Body of pancreas (tissue), 4 donors: ENCODE data around the gene SRRM4. TPM values are rescaled to one million over a fixed set of nuclear protein-coding genes. Genes with fewer than 3 reads are reported as not detected.
"Not testable (repeated sequence)": the region's sequence is repeated elsewhere in the genome, so short reads cannot be mapped to it uniquely, and the experiment has no call there.

Experiments
- ATAC-seq: fragments of 150-250 bp; one replicate; pipeline ENCODE4 v1.9.1; 2016
- DNase-seq, 4 donors: peaks; one replicate each; pipeline ENCODE4 v3.0.0-alpha.2; 2019
- H3K27ac ChIP-seq, 4 donors: fragments of 200-600 bp; sonication (generic); 1 replicate in 3 of 4; 2 replicates in 1 of 4; pipeline versions ENCODE4 v1.5.1 to v1.6.1; 2016 to 2019; ENCODE audit warnings: mild to moderate bottlenecking in 1 of 4, mixed read lengths in 1 of 4, moderate library complexity in 1 of 4
- H3K27me3 ChIP-seq, 2 donors: fragments of 200-600 bp; sonication (generic); one replicate each; pipeline ENCODE4 v1.6.0; 2016; ENCODE audit warnings: mild to moderate bottlenecking in 1 of 2
- H3K36me3 ChIP-seq, 2 donors: fragments of 200-600 bp; sonication (generic); replicated peaks in 1 of 2; 2 replicates each; pipeline ENCODE4 v1.5.1; 2016; ENCODE audit warnings: low read depth in 2 of 2; ENCODE audit not compliant: insufficient read depth in 1 of 2
- H3K4me1 ChIP-seq: fragments of 200-600 bp; sonication (generic); one replicate; pipeline ENCODE4 v1.6.0; 2016
- H3K4me3 ChIP-seq, 2 donors: fragments of 200-600 bp; sonication (generic); 1 replicate in 1 of 2; 2 replicates in 1 of 2; pipeline ENCODE4 v1.5.1; 2016 to 2019
- H3K9me3 ChIP-seq, 3 donors: fragments of 200-600 bp; sonication (generic); 1 replicate in 2 of 3; 2 replicates in 1 of 3; pipeline ENCODE4 v1.5.1; 2016
- POLR2A ChIP-seq, 3 donors: fragments of 450-650 bp; IDR thresholded peaks; one replicate each; pipeline ENCODE4 v1.6.1; 2016; ENCODE audit warnings: antibody characterized with exemption in 3 of 3, mild to moderate bottlenecking in 2 of 3
- WGBS, 2 donors: methylation state at CpG; one replicate each; pipeline ENCODE4 v1.1.5; 2017; 5-methylcytosine and 5-hydroxymethylcytosine counted together
- intact Hi-C: fragments of 100-400 bp; cut with DNase I; formaldehyde crosslinking; loops from one replicate; pipeline ENCODE4 v1.15.1; 2023
- total RNA-seq, 2 donors: library from RNA; depleted of rRNA; stranded (reverse); fragments of >200 nt; gene quantifications; one replicate each; pipeline ENCODE4 v1.1.0, GENCODE V29; 2016
- TF ChIP-seq, protein P1 (sequence below), 7 experiments: fragments of 450-650 bp in 4 of 7; fragments of 200-600 bp in 3 of 7; sonication (generic) in 3 of 7; IDR thresholded peaks; one replicate each; pipeline ENCODE4 v1.5.1; 2016 to 2019; ENCODE audit warnings: antibody characterized with exemption in 7 of 7

SRRM4 gene
- total RNA-seq, 2 donors from 2014 or later = not detected

GRCh38 chr12:119024356-119024755 is 43.0 kb downstream of the SRRM4 start:
- 41 to 53% methylated on average over 3 of the region's 3 CpGs for WGBS, 2 donors
- Histone ChIP-seq H3K4me3 (no peak overlapping the region), H3K9me3 (no peaks in the 10 kb centered on the region), H3K27ac (no peak overlapping the region), H3K36me3 (no peaks in the 10 kb centered on the region), H3K27me3 (no peaks in the 10 kb centered on the region), H3K4me1 (no peaks in the 10 kb centered on the region)
- intact Hi-C loops = no loop called here
- TF ChIP-seq, protein P1, sequence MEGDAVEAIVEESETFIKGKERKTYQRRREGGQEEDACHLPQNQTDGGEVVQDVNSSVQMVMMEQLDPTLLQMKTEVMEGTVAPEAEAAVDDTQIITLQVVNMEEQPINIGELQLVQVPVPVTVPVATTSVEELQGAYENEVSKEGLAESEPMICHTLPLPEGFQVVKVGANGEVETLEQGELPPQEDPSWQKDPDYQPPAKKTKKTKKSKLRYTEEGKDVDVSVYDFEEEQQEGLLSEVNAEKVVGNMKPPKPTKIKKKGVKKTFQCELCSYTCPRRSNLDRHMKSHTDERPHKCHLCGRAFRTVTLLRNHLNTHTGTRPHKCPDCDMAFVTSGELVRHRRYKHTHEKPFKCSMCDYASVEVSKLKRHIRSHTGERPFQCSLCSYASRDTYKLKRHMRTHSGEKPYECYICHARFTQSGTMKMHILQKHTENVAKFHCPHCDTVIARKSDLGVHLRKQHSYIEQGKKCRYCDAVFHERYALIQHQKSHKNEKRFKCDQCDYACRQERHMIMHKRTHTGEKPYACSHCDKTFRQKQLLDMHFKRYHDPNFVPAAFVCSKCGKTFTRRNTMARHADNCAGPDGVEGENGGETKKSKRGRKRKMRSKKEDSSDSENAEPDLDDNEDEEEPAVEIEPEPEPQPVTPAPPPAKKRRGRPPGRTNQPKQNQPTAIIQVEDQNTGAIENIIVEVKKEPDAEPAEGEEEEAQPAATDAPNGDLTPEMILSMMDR (IDR thresholded peaks at IDR 0.05) = no peak
- no peak for TF ChIP-seq POLR2A (IDR thresholded peaks at IDR 0.05)
- no peak for DNase-seq
- ATAC-seq = no peak

- WGBS, 2 donors = 84 to 90% methylated on average over 2 to 3 of the region's 3 CpGs
- Histone ChIP-seq H3K36me3 (no peaks in the 10 kb centered on the region), H3K4me1 (no peaks in the 10 kb centered on the region), H3K27me3 (no peaks in the 10 kb centered on the region), H3K27ac (no peak overlapping the region), H3K4me3 (no peak overlapping the region), H3K9me3 (no peaks in the 10 kb centered on the region)
- intact Hi-C loops = no loop called here
- ATAC-seq = no peak
- DNase-seq = no peak
- TF ChIP-seq POLR2A (IDR thresholded peaks at IDR 0.05) = no peak
- TF ChIP-seq, protein P1 (IDR thresholded peaks at IDR 0.05) = no peak
Measured at GRCh38 chr12:119025786-119026185, 44.4 kb downstream of the SRRM4 start.

GRCh38 chr12:119033332-119033731 is 52.0 kb downstream of the SRRM4 start:
- H3K4me1 ChIP-seq, H3K4me3 ChIP-seq, DNase-seq, H3K27me3 ChIP-seq, H3K9me3 ChIP-seq, H3K27ac ChIP-seq, H3K36me3 ChIP-seq, ATAC-seq: not testable (repeated sequence)
- WGBS, 2 donors = 87 to 94% methylated on average over 14 of the region's 14 CpGs
- intact Hi-C loops = loop anchor here (10.0 kb wide), 1 partner anchor 629 kb away; no protein-coding TSS in a partner anchor

GRCh38 chr12:119036878-119037825 is 55.8 kb downstream of the SRRM4 start:
- H3K4me1 ChIP-seq = no peaks in the 10 kb centered on the region
- intact Hi-C loops = loop anchor here (10.0 kb wide), 1 partner anchor 632 kb away; no protein-coding TSS in a partner anchor
- ATAC-seq (no peak), DNase-seq (peak; percentile 13 to 40 (median 20))
- no peaks in the 10 kb centered on the region for H3K36me3 ChIP-seq
- H3K4me3 ChIP-seq = no peak overlapping the region
- no peaks in the 10 kb centered on the region for H3K27me3 ChIP-seq
- TF ChIP-seq, protein P1 (IDR thresholded peaks at IDR 0.05) = peak; percentile 16 to 55 (median 48)
- TF ChIP-seq POLR2A (IDR thresholded peaks at IDR 0.05) = no peak
- 50 to 57% methylated on average over 17 of the region's 17 CpGs for WGBS, 2 donors
- H3K27ac ChIP-seq = no peak overlapping the region
- no peaks in the 10 kb centered on the region for H3K9me3 ChIP-seq

DNA sequence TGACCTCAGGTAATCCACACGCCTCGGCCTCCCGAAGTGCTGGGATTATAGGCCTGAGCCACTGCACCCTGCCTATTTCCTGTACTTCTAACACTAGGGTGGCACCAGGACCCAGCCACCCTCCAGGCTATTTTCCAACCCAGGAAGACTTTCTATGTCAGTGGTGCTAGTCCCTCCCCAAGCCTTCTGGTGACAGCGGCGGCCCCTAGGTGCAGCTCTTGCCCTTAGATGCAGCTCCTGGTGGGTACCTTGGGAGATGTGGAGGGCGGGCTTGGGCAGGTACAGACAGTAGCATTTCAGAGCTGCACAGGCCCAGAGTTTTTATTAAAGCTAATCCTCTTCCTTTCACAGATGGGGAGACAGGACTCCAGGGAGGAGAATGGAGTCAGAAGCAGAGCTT is 62.8 kb downstream of the SRRM4 start:
- TF ChIP-seq POLR2A (IDR thresholded peaks at IDR 0.05) = no peak
- TF ChIP-seq, protein P1 (IDR thresholded peaks at IDR 0.05) = no peak
- Histone ChIP-seq H3K4me3 (no peak overlapping the region), H3K27me3 (no peaks in the 10 kb centered on the region), H3K4me1 (no peaks in the 10 kb centered on the region), H3K27ac (no peak overlapping the region), H3K36me3 (no peaks in the 10 kb centered on the region), H3K9me3 (no peaks in the 10 kb centered on the region)
- no peak for ATAC-seq
- WGBS, 2 donors = 97 to 98% methylated on average over 6 of the region's 6 CpGs
- no peak for DNase-seq
- intact Hi-C loops = no loop called here
